Stimulated activated CD8-positive, alpha-beta memory T cell treated with anti-CD3 and anti-CD28 coated beads, Interleukin-15, amount 100 ng/mL, for 4 hours (primary cell): Measurements from ENCODE around the gene SIX1.

Source experiments
- DNase-seq, 2 donors: peaks; one replicate each; pipeline ENCODE4 v3.0.0-alpha.2; 2020; ENCODE audit warnings: low read depth in 2 of 2

The SIX1 gene

GRCh38 chr14:60655119-60655897, 6.0 kb upstream of the SIX1 start:
- no peak for DNase-seq

- DNase-seq: no peak
Measured at GRCh38 chr14:60654334-60654821, 5.1 kb upstream of the SIX1 start.

GRCh38 chr14:60653701-60654161, 4.5 kb upstream of the SIX1 start:
- no peak for DNase-seq

- DNase-seq: no peak
Measured at GRCh38 chr14:60652674-60653651, 3.7 kb upstream of the SIX1 start.

GRCh38 chr14:60651796-60652673, 2.8 kb upstream of the SIX1 start:
- no peak for DNase-seq

GRCh38 chr14:60651086-60651795, 2.0 kb upstream of the SIX1 start:
- DNase-seq: no peak

- no peak for DNase-seq
Measured at GRCh38 chr14:60650373-60650961, 1.2 kb upstream of the SIX1 start.

- no peak for DNase-seq
Measured at GRCh38 chr14:60649875-60650372, 647 bp upstream of the SIX1 start.

- DNase-seq: no peak
Measured at GRCh38 chr14:60648249-60648933, 886 bp downstream of the SIX1 start.

GRCh38 chr14:60647837-60648248, 1.4 kb downstream of the SIX1 start:
- no peak for DNase-seq

GRCh38 chr14:60647081-60647836, 2.0 kb downstream of the SIX1 start:
- no peak for DNase-seq

GRCh38 chr14:60646226-60646818, 3.0 kb downstream of the SIX1 start:
- no peak for DNase-seq

GRCh38 chr14:60645126-60645741, 4.0 kb downstream of the SIX1 start:
- no peak for DNase-seq

GRCh38 chr14:60644666-60645065, 4.6 kb downstream of the SIX1 start:
- no peak for DNase-seq

GRCh38 chr14:60643463-60644314, 5.6 kb downstream of the SIX1 start:
- DNase-seq: no peak

GRCh38 chr14:60643141-60643462, 6.2 kb downstream of the SIX1 start:
- no peak for DNase-seq
